ENCODE measurements around the gene SDCCAG8.

- no peak for TF ChIP-seq ZNF423 (tag by site-specific recombination; IDR thresholded peaks at IDR 0.05)
- no peak for TF ChIP-seq ZNF362 (tag by site-specific recombination; IDR thresholded peaks at IDR 0.05)
- TF ChIP-seq CTCF (tag by site-specific recombination; IDR thresholded peaks at IDR 0.05) = no peak
- TF ChIP-seq ZNF133 (tag by site-specific recombination; IDR thresholded peaks at IDR 0.05) = no peak
- TF ChIP-seq ZBTB7A (tag by site-specific recombination; IDR thresholded peaks at IDR 0.05; ENCODE audit: low read depth) = no peak
- no peak for TF ChIP-seq ZNF324 (tag by site-specific recombination; IDR thresholded peaks at IDR 0.05)
- TF ChIP-seq, protein P1, sequence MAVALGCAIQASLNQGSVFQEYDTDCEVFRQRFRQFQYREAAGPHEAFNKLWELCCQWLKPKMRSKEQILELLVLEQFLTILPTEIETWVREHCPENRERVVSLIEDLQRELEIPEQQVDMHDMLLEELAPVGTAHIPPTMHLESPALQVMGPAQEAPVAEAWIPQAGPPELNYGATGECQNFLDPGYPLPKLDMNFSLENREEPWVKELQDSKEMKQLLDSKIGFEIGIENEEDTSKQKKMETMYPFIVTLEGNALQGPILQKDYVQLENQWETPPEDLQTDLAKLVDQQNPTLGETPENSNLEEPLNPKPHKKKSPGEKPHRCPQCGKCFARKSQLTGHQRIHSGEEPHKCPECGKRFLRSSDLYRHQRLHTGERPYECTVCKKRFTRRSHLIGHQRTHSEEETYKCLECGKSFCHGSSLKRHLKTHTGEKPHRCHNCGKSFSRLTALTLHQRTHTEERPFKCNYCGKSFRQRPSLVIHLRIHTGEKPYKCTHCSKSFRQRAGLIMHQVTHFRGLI (tag by site-specific recombination; IDR thresholded peaks at IDR 0.05) = no peak
- no peak for TF ChIP-seq ZNF302 (tag by site-specific recombination; IDR thresholded peaks at IDR 0.05; ENCODE audit: low read depth)
- no peak for TF ChIP-seq ZNF354C (tag by site-specific recombination; IDR thresholded peaks at IDR 0.05; ENCODE audit: borderline replicate concordance, low read depth)
- no peak for TF ChIP-seq ZBTB48 (tag by site-specific recombination; IDR thresholded peaks at IDR 0.05)
- TF ChIP-seq, protein P2, sequence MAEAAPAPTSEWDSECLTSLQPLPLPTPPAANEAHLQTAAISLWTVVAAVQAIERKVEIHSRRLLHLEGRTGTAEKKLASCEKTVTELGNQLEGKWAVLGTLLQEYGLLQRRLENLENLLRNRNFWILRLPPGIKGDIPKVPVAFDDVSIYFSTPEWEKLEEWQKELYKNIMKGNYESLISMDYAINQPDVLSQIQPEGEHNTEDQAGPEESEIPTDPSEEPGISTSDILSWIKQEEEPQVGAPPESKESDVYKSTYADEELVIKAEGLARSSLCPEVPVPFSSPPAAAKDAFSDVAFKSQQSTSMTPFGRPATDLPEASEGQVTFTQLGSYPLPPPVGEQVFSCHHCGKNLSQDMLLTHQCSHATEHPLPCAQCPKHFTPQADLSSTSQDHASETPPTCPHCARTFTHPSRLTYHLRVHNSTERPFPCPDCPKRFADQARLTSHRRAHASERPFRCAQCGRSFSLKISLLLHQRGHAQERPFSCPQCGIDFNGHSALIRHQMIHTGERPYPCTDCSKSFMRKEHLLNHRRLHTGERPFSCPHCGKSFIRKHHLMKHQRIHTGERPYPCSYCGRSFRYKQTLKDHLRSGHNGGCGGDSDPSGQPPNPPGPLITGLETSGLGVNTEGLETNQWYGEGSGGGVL (tag by site-specific recombination; IDR thresholded peaks at IDR 0.05) = no peak
- TF ChIP-seq ZNF274 (IDR thresholded peaks at IDR 0.05; ENCODE audit: low read length) = no peak
- TF ChIP-seq ZNF274 (tag by site-specific recombination; IDR thresholded peaks at IDR 0.05; ENCODE audit: borderline replicate concordance) = no peak
- TF ChIP-seq ZNF311 (tag by site-specific recombination; IDR thresholded peaks at IDR 0.05; ENCODE audit: borderline replicate concordance) = no peak
Measured at GRCh38 chr1:243301059-243301458, 45.2 kb downstream of the SDCCAG8 start.

Measured in HEK293 (cell line).